ENCODE results near the gene RALGAPA1.

GRCh38 chr14:35534208-35534872 is 274.8 kb downstream of the RALGAPA1 start:
- TF ChIP-seq CTCF (IDR thresholded peaks at IDR 0.05; ENCODE audit: low read depth, low read length) (no peak), EZH2phosphoT487 (IDR thresholded peaks at IDR 0.05; ENCODE audit: low read depth) (no peak)
